Trophoblast cell (in vitro differentiated cells and primary cell): ENCODE results near the gene CYP24A1.
A peak's percentile ranks its signal among the peaks of the same experiment; 100 is the strongest.

ENCODE experiments used
- DNase-seq, 2 donors: peaks; one replicate each; pipeline ENCODE4 v3.0.0-alpha.2; 2016
- H2AFZ ChIP-seq: 2 replicates; pipeline ENCODE4 v1.6.1; 2013; ENCODE audit warnings: low read length, moderate library complexity, mild to moderate bottlenecking; ENCODE audit not compliant: insufficient read depth, poor library complexity
- H2AK5ac ChIP-seq: 2 replicates; pipeline ENCODE4 v1.6.1; 2013; ENCODE audit warnings: mild to moderate bottlenecking, low read length
- H2BK120ac ChIP-seq: 2 replicates; pipeline ENCODE4 v1.6.1; 2013; ENCODE audit warnings: low read length, mild to moderate bottlenecking, moderate library complexity; ENCODE audit not compliant: insufficient read depth, poor library complexity
- H2BK12ac ChIP-seq: 2 replicates; pipeline ENCODE4 v1.6.1; 2013; ENCODE audit warnings: mild to moderate bottlenecking, low read length, moderate library complexity
- H2BK5ac ChIP-seq: 2 replicates; pipeline ENCODE4 v1.6.1; 2013; ENCODE audit warnings: low read length, low read depth, moderate library complexity, mild to moderate bottlenecking; ENCODE audit not compliant: poor library complexity
- H3K14ac ChIP-seq: 2 replicates; pipeline ENCODE4 v1.6.1; 2013; ENCODE audit warnings: mild to moderate bottlenecking, low read length
- H3K18ac ChIP-seq: 2 replicates; pipeline ENCODE4 v1.6.1; 2013; ENCODE audit warnings: mild to moderate bottlenecking, low read length
- H3K23ac ChIP-seq: 2 replicates; pipeline ENCODE4 v1.6.1; 2013; ENCODE audit warnings: low read length
- H3K27ac ChIP-seq: 2 replicates; pipeline ENCODE4 v1.5.1; 2013; ENCODE audit warnings: low read depth, mild to moderate bottlenecking, inconsistent platforms, low read length, moderate library complexity
- H3K27me3 ChIP-seq: 2 replicates; pipeline ENCODE4 v1.6.1; 2013; ENCODE audit warnings: inconsistent platforms, mild to moderate bottlenecking, low read length, moderate library complexity; ENCODE audit not compliant: insufficient read depth
- H3K36me3 ChIP-seq, 2 experiments: 1 replicate in 1 of 2; 2 replicates in 1 of 2; pipeline ENCODE4 v1.6.1; 2013; ENCODE audit warnings: low read length in 2 of 2, mild to moderate bottlenecking in 2 of 2, moderate library complexity in 1 of 2; ENCODE audit not compliant: insufficient read depth in 2 of 2, control insufficient read depth in 1 of 2
- H3K4ac ChIP-seq: 2 replicates; pipeline ENCODE4 v1.6.1; 2013; ENCODE audit warnings: low read depth, mild to moderate bottlenecking, low read length, moderate library complexity
- H3K4me1 ChIP-seq, 2 experiments: 1 replicate in 1 of 2; 2 replicates in 1 of 2; pipeline ENCODE4 v1.6.1; 2013; ENCODE audit warnings: low read length in 2 of 2, mild to moderate bottlenecking in 2 of 2, moderate library complexity in 1 of 2; ENCODE audit not compliant: insufficient read depth in 2 of 2, control insufficient read depth in 1 of 2
- H3K4me2 ChIP-seq: 2 replicates; pipeline ENCODE4 v1.6.1; 2013; ENCODE audit warnings: inconsistent platforms, mild to moderate bottlenecking, low read length, moderate library complexity
- H3K4me3 ChIP-seq: 2 replicates; pipeline ENCODE4 v1.5.1; 2013; ENCODE audit warnings: mild to moderate bottlenecking, low read depth, low read length, inconsistent platforms
- H3K79me1 ChIP-seq: one replicate; pipeline ENCODE4 v1.6.1; 2013; ENCODE audit warnings: low read length
- H3K79me2 ChIP-seq: 2 replicates; pipeline ENCODE4 v1.6.1; 2013; ENCODE audit warnings: low read length, mild to moderate bottlenecking; ENCODE audit not compliant: control insufficient read depth, insufficient read depth, poor library complexity
- H3K9ac ChIP-seq: 2 replicates; pipeline ENCODE4 v1.6.1; 2013; ENCODE audit warnings: mild to moderate bottlenecking, low read length
- H3K9me3 ChIP-seq: 2 replicates; pipeline ENCODE4 v1.6.1; 2013; ENCODE audit warnings: low read depth, mild to moderate bottlenecking, control low read depth, inconsistent platforms, low read length; ENCODE audit not compliant: insufficient read depth
- H4K12ac ChIP-seq: 2 replicates; pipeline ENCODE4 v1.6.1; 2013; ENCODE audit warnings: low read depth, mild to moderate bottlenecking, low read length, moderate library complexity
- H4K8ac ChIP-seq: 2 replicates; pipeline ENCODE4 v1.6.1; 2013; ENCODE audit warnings: low read depth, mild to moderate bottlenecking, low read length, moderate library complexity
- H4K91ac ChIP-seq: one replicate; pipeline ENCODE4 v1.6.1; 2013; ENCODE audit warnings: low read depth, mild to moderate bottlenecking, low read length, moderate library complexity
- WGBS: extraction: QIAGEN DNeasy Blood & Tissue Kit; methylation state at CpG from one replicate; pipeline ENCODE4 v1.1.7; 2013; ENCODE audit warnings: missing lambda C conversion rate; ENCODE audit not compliant: insufficient read length, insufficient coverage; ENCODE audit errors: extremely low coverage; 5-methylcytosine and 5-hydroxymethylcytosine counted together

The CYP24A1 gene

GRCh38 chr20:54220722-54221121 lies 46.9 kb upstream of the CYP24A1 start:
- peaks cover 10 to 13% of the 10 kb centered on the region in 2 experiments for H3K36me3 ChIP-seq
- H3K79me1 ChIP-seq: peaks cover 8% of the 10 kb centered on the region
- H3K9ac ChIP-seq: no peak overlapping the region
- H3K79me2 ChIP-seq: no peaks in the 10 kb centered on the region
- H2AK5ac ChIP-seq: no peak overlapping the region
- no peaks in the 10 kb centered on the region for H3K9me3 ChIP-seq
- no CpG with 5 or more reads among the region's 6 CpGs for WGBS
- no peak overlapping the region for H2AFZ ChIP-seq
- H3K4me1 ChIP-seq: peaks cover 8 to 18% of the 10 kb centered on the region in 2 experiments
- H3K27ac ChIP-seq: no peak overlapping the region
- peak overlapping the region; percentile 69 for H2BK120ac ChIP-seq
- DNase-seq: no peak
- H4K12ac ChIP-seq: no peak overlapping the region
- no peak overlapping the region for H2BK12ac ChIP-seq
- no peak overlapping the region for H3K14ac ChIP-seq
- H3K23ac ChIP-seq: no peak overlapping the region
- no peak overlapping the region for H3K4ac ChIP-seq
- H3K18ac ChIP-seq: peak overlapping the region; percentile 2
- no peak overlapping the region for H4K8ac ChIP-seq
- no peak overlapping the region for H2BK5ac ChIP-seq
- peak overlapping the region; percentile 5 for H4K91ac ChIP-seq
- no peaks in the 10 kb centered on the region for H3K27me3 ChIP-seq
- H3K4me2 ChIP-seq: no peak overlapping the region
- H3K4me3 ChIP-seq: no peak overlapping the region

GRCh38 chr20:54219751-54220426 lies 46.1 kb upstream of the CYP24A1 start:
- Histone ChIP-seq H2BK5ac (no peak overlapping the region), H3K27ac (no peak overlapping the region), H3K23ac (no peak overlapping the region), H2AK5ac (no peak overlapping the region), H3K79me1 (peaks cover 8% of the 10 kb centered on the region), H3K14ac (no peak overlapping the region), H3K36me3 (peaks cover 11 to 13% of the 10 kb centered on the region in 2 experiments), H2BK12ac (no peak overlapping the region), H3K18ac (no peak overlapping the region), H3K4me1 (peaks cover 8 to 18% of the 10 kb centered on the region in 2 experiments), H3K9me3 (no peaks in the 10 kb centered on the region), H2BK120ac (no peak overlapping the region), H3K4me2 (no peak overlapping the region), H4K91ac (no peak overlapping the region), H3K79me2 (no peaks in the 10 kb centered on the region), H4K8ac (no peak overlapping the region), H4K12ac (no peak overlapping the region), H3K27me3 (no peaks in the 10 kb centered on the region), H3K4ac (no peak overlapping the region), H3K9ac (no peak overlapping the region), H3K4me3 (no peak overlapping the region), H2AFZ (no peak overlapping the region)
- WGBS: 100% methylated on average over 1 of the region's 6 CpGs
- peak in 1 of 2 donors; percentile 74 for DNase-seq

GRCh38 chr20:54218470-54218869 lies 44.7 kb upstream of the CYP24A1 start:
- H3K4me1 ChIP-seq: peaks cover 8 to 14% of the 10 kb centered on the region in 2 experiments
- H4K12ac ChIP-seq: no peak overlapping the region
- no peak overlapping the region for H3K27ac ChIP-seq
- H3K14ac ChIP-seq: no peak overlapping the region
- no peak overlapping the region for H3K4ac ChIP-seq
- no peak overlapping the region for H3K18ac ChIP-seq
- H3K4me3 ChIP-seq: no peak overlapping the region
- H3K27me3 ChIP-seq: no peaks in the 10 kb centered on the region
- no peak overlapping the region for H4K91ac ChIP-seq
- H2BK5ac ChIP-seq: no peak overlapping the region
- no peak overlapping the region for H3K4me2 ChIP-seq
- H3K36me3 ChIP-seq: peaks cover 14 to 15% of the 10 kb centered on the region in 2 experiments
- no peak for DNase-seq
- no peak overlapping the region for H4K8ac ChIP-seq
- H3K9ac ChIP-seq: no peak overlapping the region
- H2AK5ac ChIP-seq: no peak overlapping the region
- H3K23ac ChIP-seq: no peak overlapping the region
- H3K79me1 ChIP-seq: peaks cover 8% of the 10 kb centered on the region
- no peak overlapping the region for H2AFZ ChIP-seq
- H3K79me2 ChIP-seq: peaks cover 3% of the 10 kb centered on the region
- H2BK120ac ChIP-seq: no peak overlapping the region
- H2BK12ac ChIP-seq: no peak overlapping the region
- H3K9me3 ChIP-seq: no peaks in the 10 kb centered on the region

GRCh38 chr20:54217762-54218161 lies 44.0 kb upstream of the CYP24A1 start:
- Histone ChIP-seq H2BK12ac (peak overlapping the region; percentile 64), H3K9ac (no peak overlapping the region), H3K79me1 (peaks cover 5% of the 10 kb centered on the region), H3K23ac (no peak overlapping the region), H3K4me3 (no peak overlapping the region), H3K14ac (no peak overlapping the region), H2BK120ac (no peak overlapping the region), H3K18ac (peak overlapping the region; percentile 59), H3K4me1 (peaks cover 6 to 11% of the 10 kb centered on the region in 2 experiments), H4K91ac (peak overlapping the region; percentile 14), H3K36me3 (peaks cover 14 to 15% of the 10 kb centered on the region in 2 experiments), H4K12ac (peak overlapping the region; percentile 43), H4K8ac (peak overlapping the region; percentile 38), H3K4me2 (no peak overlapping the region), H3K79me2 (peaks cover 3% of the 10 kb centered on the region), H3K4ac (no peak overlapping the region), H3K9me3 (no peaks in the 10 kb centered on the region), H2BK5ac (no peak overlapping the region), H2AK5ac (no peak overlapping the region), H3K27me3 (no peaks in the 10 kb centered on the region), H3K27ac (no peak overlapping the region), H2AFZ (no peak overlapping the region)
- no peak for DNase-seq
- WGBS: no CpG with 5 or more reads among the region's 7 CpGs
